Neutrophil (primary cell): Measurements from ENCODE around the gene EMP2.

Experiments
- H3K27ac ChIP-seq: fragments of 200-600 bp; sonication (generic); 2 replicates; pipeline ENCODE4 v1.5.1; 2016; ENCODE audit warnings: mild to moderate bottlenecking, moderate library complexity
- H3K27me3 ChIP-seq: fragments of 200-600 bp; sonication (generic); 2 replicates; pipeline ENCODE4 v1.6.0; 2016; ENCODE audit warnings: mild to moderate bottlenecking
- H3K36me3 ChIP-seq: fragments of 200-600 bp; sonication (generic); 2 replicates; pipeline ENCODE4 v1.5.1; 2017
- H3K4me1 ChIP-seq, 2 experiments: fragments of 200-600 bp in 1 of 2; sonication (generic) in 1 of 2; 1 replicate in 1 of 2; 2 replicates in 1 of 2; pipeline versions ENCODE4 v1.5.1 to v1.6.1; 2013 to 2016; ENCODE audit warnings: low read depth in 1 of 2, low read length in 1 of 2, mild to moderate bottlenecking in 1 of 2, moderate library complexity in 1 of 2; ENCODE audit not compliant: control insufficient read depth in 1 of 2, insufficient read depth in 1 of 2
- H3K4me3 ChIP-seq, 2 experiments: fragments of 200-600 bp in 1 of 2; sonication (generic) in 1 of 2; 1 replicate in 1 of 2; 2 replicates in 1 of 2; pipeline ENCODE4 v1.5.1; 2013 to 2016; ENCODE audit warnings: low read depth in 1 of 2, low read length in 1 of 2, mild to moderate bottlenecking in 1 of 2, moderate library complexity in 1 of 2
- H3K9me3 ChIP-seq: fragments of 200-600 bp; sonication (generic); 2 replicates; pipeline ENCODE4 v1.5.1; 2016
- CTCF ChIP-seq: fragments of 200-600 bp; sonication (generic); IDR thresholded peaks from 2 replicates; pipeline ENCODE4 v1.5.1; 2016; ENCODE audit warnings: antibody characterized with exemption

EMP2 gene

GRCh38 chr16:10502776-10503175 is 77.6 kb downstream of the EMP2 start:
- H3K27ac ChIP-seq = no peak overlapping the region
- no peaks in the 10 kb centered on the region for H3K4me1 ChIP-seq
- no peaks in the 10 kb centered on the region for H3K27me3 ChIP-seq
- no peaks in the 10 kb centered on the region for H3K36me3 ChIP-seq
- TF ChIP-seq CTCF = no peak
- no peaks in the 10 kb centered on the region for H3K9me3 ChIP-seq
- H3K4me3 ChIP-seq = no peak overlapping the region

- H3K27ac ChIP-seq = no peak overlapping the region
- no peaks in the 10 kb centered on the region for H3K9me3 ChIP-seq
- no peaks in the 10 kb centered on the region for H3K36me3 ChIP-seq
- H3K4me3 ChIP-seq = no peak overlapping the region
- H3K4me1 ChIP-seq = no peaks in the 10 kb centered on the region
- TF ChIP-seq CTCF = no peak
- H3K27me3 ChIP-seq = no peaks in the 10 kb centered on the region
Measured at GRCh38 chr16:10501016-10501607, 79.3 kb downstream of the EMP2 start.

GRCh38 chr16:10500582-10500981 is 79.8 kb downstream of the EMP2 start:
- H3K9me3 ChIP-seq = no peaks in the 10 kb centered on the region
- no peak overlapping the region for H3K4me3 ChIP-seq
- no peaks in the 10 kb centered on the region for H3K36me3 ChIP-seq
- H3K4me1 ChIP-seq = no peaks in the 10 kb centered on the region
- H3K27ac ChIP-seq = no peak overlapping the region
- H3K27me3 ChIP-seq = no peaks in the 10 kb centered on the region
- no peak for TF ChIP-seq CTCF

GRCh38 chr16:10497132-10498101 is 83.0 kb downstream of the EMP2 start:
- H3K9me3 ChIP-seq = no peaks in the 10 kb centered on the region
- no peak for TF ChIP-seq CTCF
- H3K27ac ChIP-seq = no peak overlapping the region
- no peaks in the 10 kb centered on the region for H3K27me3 ChIP-seq
- no peaks in the 10 kb centered on the region for H3K36me3 ChIP-seq
- H3K4me1 ChIP-seq = no peaks in the 10 kb centered on the region
- no peak overlapping the region for H3K4me3 ChIP-seq

GRCh38 chr16:10495031-10495345 is 85.4 kb downstream of the EMP2 start:
- no peak for TF ChIP-seq CTCF
- Histone ChIP-seq H3K27ac (no peak overlapping the region), H3K9me3 (no peaks in the 10 kb centered on the region), H3K27me3 (no peaks in the 10 kb centered on the region), H3K4me1 (no peaks in the 10 kb centered on the region), H3K36me3 (no peaks in the 10 kb centered on the region), H3K4me3 (no peak overlapping the region)
